Uterus (tissue), 4 donors: ENCODE results near the gene GALNT2. TPM values are rescaled to one million over a fixed set of nuclear protein-coding genes. Genes with fewer than 3 reads are reported as not detected.
A peak's percentile ranks its signal among the peaks of the same experiment; 100 is the strongest.

ENCODE experiments used
- DNase-seq, 2 donors: peaks; one replicate each; pipeline ENCODE4 v3.0.0-alpha.2; 2019 to 2020
- H3K27ac ChIP-seq, 2 donors: fragments of 200-600 bp; sonication (generic); 1 replicate in 1 of 2; 2 replicates in 1 of 2; pipeline ENCODE4 v1.5.1; 2016 to 2018
- H3K27me3 ChIP-seq, 2 donors: fragments of 200-600 bp; sonication (generic); one replicate each; pipeline ENCODE4 v1.5.1; 2018 to 2019; ENCODE audit warnings: control low read depth in 1 of 2
- H3K36me3 ChIP-seq, 2 donors: fragments of 200-600 bp; sonication (generic); one replicate each; pipeline ENCODE4 v1.5.1; 2019; ENCODE audit warnings: control low read depth in 1 of 2
- H3K4me1 ChIP-seq, 2 donors: fragments of 200-600 bp; sonication (generic); one replicate each; pipeline ENCODE4 v1.5.1; 2018 to 2019; ENCODE audit warnings: control low read depth in 1 of 2
- H3K4me3 ChIP-seq, 2 donors: fragments of 200-600 bp; sonication (generic); 1 replicate in 1 of 2; 2 replicates in 1 of 2; pipeline ENCODE4 v1.5.1; 2018 to 2019; ENCODE audit warnings: mild to moderate bottlenecking in 1 of 2
- H3K9me3 ChIP-seq, 2 donors: fragments of 200-600 bp; sonication (generic); one replicate each; pipeline ENCODE4 v1.5.1; 2019; ENCODE audit warnings: control low read depth in 1 of 2
- POLR2A ChIP-seq, 2 donors: fragments of 450-650 bp; IDR thresholded peaks; one replicate each; pipeline ENCODE4 v1.6.1; 2016; ENCODE audit warnings: antibody characterized with exemption in 2 of 2, mild to moderate bottlenecking in 1 of 2, moderate library complexity in 1 of 2
- intact Hi-C: fragments of 100-400 bp; cut with DNase I; formaldehyde crosslinking; loops from one replicate; pipeline ENCODE4 v1.15.1; 2023; ENCODE audit warnings: low total_unique reads
- total RNA-seq, 4 donors: library from RNA; depleted of rRNA in 3 of 4; stranded (reverse); fragments of >200 nt in 3 of 4; gene quantifications; one replicate each; pipeline versions ENCODE4 v1.1.0 to v1.2.4, GENCODE V29; 2014 to 2023
- TF ChIP-seq, protein P1 (sequence below), 4 experiments: fragments of 200-600 bp in 2 of 4; fragments of 450-650 bp in 2 of 4; sonication (generic) in 2 of 4; IDR thresholded peaks; one replicate each; pipeline ENCODE4 v1.5.1; 2016 to 2019; ENCODE audit warnings: antibody characterized with exemption in 4 of 4, mild to moderate bottlenecking in 2 of 4, moderate library complexity in 1 of 4
- donor health status: DM: yes; HTN: yes; CAD: no.

Gene GALNT2
- 10 to 100 TPM; 13.6 to 51.6 (median 39.6) TPM for total RNA-seq

DNA sequence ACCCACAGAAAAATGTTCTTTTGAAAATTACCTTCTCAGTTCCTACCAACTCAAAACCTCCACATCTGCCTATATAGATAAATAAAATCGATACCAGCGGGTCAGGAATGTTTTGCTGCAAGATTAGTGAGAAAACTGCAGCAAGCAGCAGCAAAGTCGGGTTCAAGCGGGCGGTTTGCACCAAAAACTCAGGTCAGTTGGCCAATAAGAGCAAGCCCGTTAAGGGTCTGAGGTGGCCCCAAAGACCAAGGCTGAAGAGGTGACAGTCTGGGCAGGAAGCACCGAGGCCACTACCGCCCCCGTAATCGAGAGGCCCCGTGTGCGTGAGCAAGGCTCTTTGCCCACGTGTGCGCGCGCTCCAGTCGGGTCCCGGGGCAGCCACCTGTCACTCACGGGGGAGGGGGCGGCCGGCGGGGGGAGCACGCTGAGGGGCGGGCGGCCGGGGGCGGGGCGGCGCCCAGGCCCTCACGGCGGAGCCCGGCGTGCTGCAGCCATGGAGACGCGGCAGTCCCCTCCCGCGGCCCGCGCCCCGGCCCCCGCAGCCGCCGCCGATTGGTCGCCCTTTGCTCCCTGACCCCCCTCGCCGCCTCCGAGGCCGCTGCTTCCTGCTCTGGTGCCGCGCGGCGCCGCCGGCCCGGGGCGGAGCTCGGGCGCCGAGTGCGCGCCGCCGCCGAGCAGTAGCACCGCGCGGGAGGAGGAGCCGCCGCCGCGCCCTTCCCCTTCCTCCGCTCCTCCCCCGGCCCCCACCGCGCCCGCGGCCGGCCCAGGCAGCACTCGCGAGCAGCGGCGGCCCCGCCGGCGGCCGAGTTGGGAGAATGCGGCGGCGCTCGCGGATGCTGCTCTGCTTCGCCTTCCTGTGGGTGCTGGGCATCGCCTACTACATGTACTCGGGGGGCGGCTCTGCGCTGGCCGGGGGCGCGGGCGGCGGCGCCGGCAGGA, at the start of gene GALNT2:
Gene GALNT2 (plus strand): TSS at position 773 of the 939 bp plus-strand sequence. CDS start 43 bp downstream, at position 816.
- H3K36me3 ChIP-seq: no peaks in the 10 kb centered on the region

DNA sequence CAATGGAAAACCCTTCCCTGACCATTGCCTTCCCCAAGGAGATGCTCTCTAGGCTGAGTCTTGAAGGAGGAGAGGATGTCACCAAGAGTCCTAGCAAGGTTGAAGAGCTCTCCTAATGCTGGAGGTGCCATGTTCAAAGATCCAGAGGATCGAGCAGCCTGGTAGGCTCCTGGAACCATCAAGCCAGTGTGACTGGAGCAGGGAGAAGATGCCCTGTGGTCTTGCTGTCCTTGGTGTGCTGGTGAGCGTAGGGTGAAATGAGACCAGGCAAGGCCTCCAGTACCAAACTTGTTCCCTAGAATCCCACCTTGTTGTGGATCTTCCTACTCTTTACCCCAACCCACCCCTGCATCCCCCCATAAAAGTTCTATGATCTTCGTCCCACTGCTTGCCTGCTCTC, 46.6 kb upstream of the GALNT2 start:
- no peak for DNase-seq
- no peaks in the 10 kb centered on the region for H3K27me3 ChIP-seq
- no peaks in the 10 kb centered on the region for H3K4me1 ChIP-seq
- H3K9me3 ChIP-seq: no peaks in the 10 kb centered on the region
- TF ChIP-seq, protein P1, sequence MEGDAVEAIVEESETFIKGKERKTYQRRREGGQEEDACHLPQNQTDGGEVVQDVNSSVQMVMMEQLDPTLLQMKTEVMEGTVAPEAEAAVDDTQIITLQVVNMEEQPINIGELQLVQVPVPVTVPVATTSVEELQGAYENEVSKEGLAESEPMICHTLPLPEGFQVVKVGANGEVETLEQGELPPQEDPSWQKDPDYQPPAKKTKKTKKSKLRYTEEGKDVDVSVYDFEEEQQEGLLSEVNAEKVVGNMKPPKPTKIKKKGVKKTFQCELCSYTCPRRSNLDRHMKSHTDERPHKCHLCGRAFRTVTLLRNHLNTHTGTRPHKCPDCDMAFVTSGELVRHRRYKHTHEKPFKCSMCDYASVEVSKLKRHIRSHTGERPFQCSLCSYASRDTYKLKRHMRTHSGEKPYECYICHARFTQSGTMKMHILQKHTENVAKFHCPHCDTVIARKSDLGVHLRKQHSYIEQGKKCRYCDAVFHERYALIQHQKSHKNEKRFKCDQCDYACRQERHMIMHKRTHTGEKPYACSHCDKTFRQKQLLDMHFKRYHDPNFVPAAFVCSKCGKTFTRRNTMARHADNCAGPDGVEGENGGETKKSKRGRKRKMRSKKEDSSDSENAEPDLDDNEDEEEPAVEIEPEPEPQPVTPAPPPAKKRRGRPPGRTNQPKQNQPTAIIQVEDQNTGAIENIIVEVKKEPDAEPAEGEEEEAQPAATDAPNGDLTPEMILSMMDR (IDR thresholded peaks at IDR 0.05): no peak
- no peak for TF ChIP-seq POLR2A (IDR thresholded peaks at IDR 0.05)
- intact Hi-C loops: no loop called here
- no peak overlapping the region for H3K4me3 ChIP-seq
- H3K36me3 ChIP-seq: no peaks in the 10 kb centered on the region
- H3K27ac ChIP-seq: no peak overlapping the region

More for the DNA sequence above, at the start of gene GALNT2:
- peaks cover 6% of the 10 kb centered on the region in 2 donors for H3K4me1 ChIP-seq
- no peaks in the 10 kb centered on the region for H3K9me3 ChIP-seq
- peak within 1 kb of the TSS; percentile 55 to 89 for H3K4me3 ChIP-seq
- H3K27me3 ChIP-seq: no peaks in the 10 kb centered on the region
- peak within 1 kb of the TSS; percentile 92 for H3K27ac ChIP-seq
- peak; percentile 80 to 86 for DNase-seq
- TF ChIP-seq POLR2A (IDR thresholded peaks at IDR 0.05): peak; percentile 85 to 87
- TF ChIP-seq, protein P1 (IDR thresholded peaks at IDR 0.05): no peak
- intact Hi-C loops: no loop called here

DNA sequence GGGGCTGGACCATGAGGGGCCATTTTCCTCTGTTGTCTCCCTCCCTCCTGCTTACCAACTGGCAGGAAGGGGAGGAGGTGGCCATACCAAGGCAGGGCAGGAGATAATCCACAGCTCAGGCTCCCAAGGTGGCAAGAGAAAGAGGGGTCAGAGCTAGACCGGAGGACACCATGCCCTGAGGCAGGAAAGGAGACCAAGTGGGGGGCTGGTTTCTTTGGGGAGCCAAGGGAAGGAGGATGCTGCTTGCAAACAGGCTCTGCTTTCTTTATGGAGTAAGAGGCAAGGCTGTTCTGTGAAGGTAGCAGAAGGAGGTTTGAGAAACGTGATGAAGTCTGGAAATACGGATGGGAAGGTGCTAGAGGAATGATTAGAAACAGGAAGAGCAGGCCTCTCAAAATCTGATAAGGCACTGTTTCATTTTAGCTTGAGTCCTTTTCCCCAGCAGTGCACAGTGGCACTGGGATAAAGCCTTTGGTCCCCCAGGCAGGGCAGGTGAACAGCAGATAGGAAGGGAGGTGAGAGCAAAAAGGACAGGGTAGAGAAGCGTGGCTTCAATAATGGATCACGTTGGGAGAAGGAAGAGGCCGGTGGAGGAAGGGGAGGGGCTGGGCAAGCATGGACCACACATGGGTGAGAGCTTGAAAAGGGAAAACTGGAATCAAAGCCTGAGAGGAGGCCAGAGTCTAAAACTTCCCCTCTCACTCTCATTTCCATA, 44.2 kb upstream of the GALNT2 start:
- H3K9me3 ChIP-seq: no peaks in the 10 kb centered on the region
- no peaks in the 10 kb centered on the region for H3K36me3 ChIP-seq
- TF ChIP-seq, protein P1 (IDR thresholded peaks at IDR 0.05): no peak
- TF ChIP-seq POLR2A (IDR thresholded peaks at IDR 0.05): no peak
- H3K27ac ChIP-seq: no peak overlapping the region
- intact Hi-C loops: no loop called here
- H3K4me3 ChIP-seq: no peak overlapping the region
- no peak for DNase-seq
- H3K27me3 ChIP-seq: no peaks in the 10 kb centered on the region
- H3K4me1 ChIP-seq: no peaks in the 10 kb centered on the region

DNA sequence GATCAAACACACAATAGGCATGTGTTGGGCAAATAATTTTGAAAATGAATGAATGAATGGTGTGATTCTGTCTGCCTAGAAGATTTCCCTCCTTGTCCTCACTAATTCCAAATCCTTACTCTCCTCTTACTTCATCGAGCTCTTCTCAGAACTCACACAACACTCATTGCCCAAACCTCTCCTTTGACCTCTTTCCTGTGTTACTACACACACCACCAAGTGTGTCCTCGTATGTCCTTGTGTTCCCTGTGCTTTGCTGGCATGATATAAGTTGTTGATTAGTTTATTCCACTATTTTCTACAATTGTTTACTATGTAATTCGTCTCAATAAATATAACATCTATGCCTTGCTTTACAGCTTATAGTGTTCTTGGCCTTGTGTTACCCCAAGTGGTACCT, 41.4 kb upstream of the GALNT2 start:
- H3K4me1 ChIP-seq: no peaks in the 10 kb centered on the region
- no peaks in the 10 kb centered on the region for H3K36me3 ChIP-seq
- intact Hi-C loops: no loop called here
- H3K4me3 ChIP-seq: no peak overlapping the region
- TF ChIP-seq, protein P1 (IDR thresholded peaks at IDR 0.05): no peak
- TF ChIP-seq POLR2A (IDR thresholded peaks at IDR 0.05): no peak
- no peaks in the 10 kb centered on the region for H3K27me3 ChIP-seq
- no peak for DNase-seq
- H3K27ac ChIP-seq: no peak overlapping the region
- H3K9me3 ChIP-seq: no peaks in the 10 kb centered on the region

DNA sequence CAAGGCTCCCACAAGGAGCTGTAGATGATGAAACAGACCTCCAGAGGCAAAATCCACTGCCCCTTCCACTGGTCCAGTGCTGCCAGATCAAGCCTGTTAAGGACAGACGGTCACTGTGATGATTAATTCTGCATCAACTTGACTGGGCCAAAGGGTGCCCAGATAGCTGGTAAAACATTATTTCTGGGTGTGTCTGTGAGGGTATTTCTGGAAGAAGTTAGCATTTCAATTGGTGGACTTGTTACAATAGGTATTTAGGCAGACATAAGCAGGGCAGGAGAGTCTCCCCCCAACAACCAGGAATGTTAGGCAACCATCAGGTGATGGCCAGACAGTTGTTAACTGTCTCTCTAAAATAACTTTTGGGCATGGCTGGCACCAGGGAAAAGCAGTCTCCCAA, 40.9 kb upstream of the GALNT2 start:
- no peak for TF ChIP-seq POLR2A (IDR thresholded peaks at IDR 0.05)
- TF ChIP-seq, protein P1 (IDR thresholded peaks at IDR 0.05): no peak
- no peak overlapping the region for H3K4me3 ChIP-seq
- no peaks in the 10 kb centered on the region for H3K27me3 ChIP-seq
- no peaks in the 10 kb centered on the region for H3K36me3 ChIP-seq
- no peak for DNase-seq
- H3K9me3 ChIP-seq: no peaks in the 10 kb centered on the region
- no peaks in the 10 kb centered on the region for H3K4me1 ChIP-seq
- no peak overlapping the region for H3K27ac ChIP-seq
- intact Hi-C loops: no loop called here
